ENCODE data around the gene TRIM63. TPM values are rescaled to one million over a fixed set of nuclear protein-coding genes. Genes with fewer than 3 reads are reported as not detected.

The TRIM63 gene
- total and polyA plus RNA-seq, 2 of the 13 experiments (the other 11 are each of a cell fraction or from before 2014, with no cell fraction given): not detected

GRCh38 chr1:26094677-26095383 is 27.4 kb upstream of the TRIM63 start:
- ChIA-PET CTCF (ENCODE audit: low intra/inter-chr PET ratio, low total read pairs) (no interaction called here), POLR2A (no interaction called here)
- Histone ChIP-seq H3K9ac (ENCODE audit: insufficient read depth, low read depth, low read length) (no peak overlapping the region), H3K4me3 (replicated peaks in 1 of 3; ENCODE audit: insufficient read depth in 1 of 3, low read depth in 2 of 3, low read length in 3 of 3) (no peak overlapping the region), H3K4me1 (ENCODE audit: insufficient read depth, low read length) (0 out of 2 replicates have a peak, but pooled peaks cover 4% of the 10 kb centered on the region), H3K4me2 (ENCODE audit: low read depth, low read length) (no peak overlapping the region; the same call in 1 of the 2 replicates), H3K27me3 (ENCODE audit: control insufficient read depth in 1 of 2, insufficient read depth in 2 of 2, low read length in 2 of 2) (peaks cover 2 to 33% of the 10 kb centered on the region in 2 experiments; a peak in 3 of 5 replicates), H3K36me3 (replicated peaks in 1 of 2; ENCODE audit: control insufficient read depth in 1 of 2, insufficient read depth in 2 of 2, low read length in 2 of 2) (no peaks in the 10 kb centered on the region), H2AFZ (ENCODE audit: low read length) (no peak overlapping the region), H3K27ac (ENCODE audit: extremely low read length, insufficient read depth, low read length) (no peak overlapping the region), H3K9me3 (ENCODE audit: low read length) (no peaks in the 10 kb centered on the region), H4K20me1 (ENCODE audit: insufficient read depth, low read length) (no peaks in the 10 kb centered on the region), H3K79me2 (ENCODE audit: insufficient read depth, low read length) (no peaks in the 10 kb centered on the region)
- WGBS (ENCODE audit: low lambda C conversion rate): 30% methylated on average over 12 of the region's 17 CpGs
- FAIRE-seq (no peak), ATAC-seq (no peak; the same call in 2 of the 3 replicates), DNase-seq (ENCODE audit: low spot score) (no peak)
- no peak for TF ChIP-seq ZNF317 (CRISPR knock-in tag; IDR thresholded peaks at IDR 0.05)
- TF ChIP-seq IRF2 (CRISPR knock-in tag; IDR thresholded peaks at IDR 0.05): no peak
- TF ChIP-seq ZNF740 (CRISPR knock-in tag; IDR thresholded peaks at IDR 0.05): no peak
- no peak for TF ChIP-seq RFX3 (CRISPR knock-in tag; IDR thresholded peaks at IDR 0.05)
- TF ChIP-seq CREM (IDR thresholded peaks at IDR 0.05): no peak
- no peak for TF ChIP-seq CREM (CRISPR knock-in tag; IDR thresholded peaks at IDR 0.05)
- no peak for TF ChIP-seq ZNF33A (CRISPR knock-in tag; IDR thresholded peaks at IDR 0.05; ENCODE audit: borderline replicate concordance)
- no peak for TF ChIP-seq USF2 (IDR thresholded peaks at IDR 0.05; ENCODE audit: low read depth, low read length)
- no peak for TF ChIP-seq USF2 (CRISPR knock-in tag; IDR thresholded peaks at IDR 0.05; ENCODE audit: borderline replicate concordance)
- TF ChIP-seq NONO (IDR thresholded peaks at IDR 0.05): no peak
- no peak for TF ChIP-seq NONO (CRISPR knock-in tag; conservative IDR thresholded peaks at IDR 0.05)
- no peak for TF ChIP-seq TBP (CRISPR knock-in tag; IDR thresholded peaks at IDR 0.05)
- no peak for TF ChIP-seq ZBTB1 (CRISPR knock-in tag; IDR thresholded peaks at IDR 0.05; ENCODE audit: borderline replicate concordance)
- no peak for TF ChIP-seq ELF4 (CRISPR knock-in tag; IDR thresholded peaks at IDR 0.05; ENCODE audit: borderline replicate concordance)
- TF ChIP-seq ZNF773 (CRISPR knock-in tag; IDR thresholded peaks at IDR 0.05; ENCODE audit: borderline replicate concordance): no peak
- TF ChIP-seq MAX (IDR thresholded peaks at IDR 0.05): no peak
- no peak for TF ChIP-seq CREB1 (IDR thresholded peaks at IDR 0.05)
- no peak for TF ChIP-seq CREB1 (CRISPR knock-in tag; IDR thresholded peaks at IDR 0.05)
- TF ChIP-seq ZKSCAN1 (IDR thresholded peaks at IDR 0.05; ENCODE audit: low read length): no peak
- no peak for TF ChIP-seq SRY (CRISPR knock-in tag; IDR thresholded peaks at IDR 0.05)
- no peak for TF ChIP-seq NFE2L2 (IDR thresholded peaks at IDR 0.05; ENCODE audit: low read length)
- no peak for TF ChIP-seq RCOR2 (CRISPR knock-in tag; IDR thresholded peaks at IDR 0.05)
- no peak for TF ChIP-seq ZNF850 (CRISPR knock-in tag; conservative IDR thresholded peaks at IDR 0.05)
- no TSS peak for BruUV-seq (replicated peaks)
- intact Hi-C loops (cut with micrococcal nuclease; ENCODE audit: unreplicated experiment): no loop called here
- in situ Hi-C loops (cut with HindIII; ENCODE audit: extremely low pct_ligation_motif_present, low pct_unique_long_range_greater_than_20kb): no loop called here
